HFFc6 (cell line): ENCODE results near the gene DENND1A. TPM values are rescaled to one million over a fixed set of nuclear protein-coding genes. Genes with fewer than 3 reads are reported as not detected.

Source experiments
- DNase-seq: peaks from one replicate; pipeline ENCODE4 v3.0.0-alpha.2; 2018
- H3K27ac Mint-ChIP-seq: 2 replicates; pipeline ENCODE4 v1.8.0; 2020; ENCODE audit warnings: mild to moderate bottlenecking, mixed read lengths
- H3K27me3 Mint-ChIP-seq: 2 replicates; pipeline ENCODE4 v1.8.0; 2021; ENCODE audit warnings: mild to moderate bottlenecking, moderate library complexity, mixed read lengths; ENCODE audit not compliant: insufficient read depth
- H3K36me3 Mint-ChIP-seq: 2 replicates; pipeline ENCODE4 v1.8.0; 2021; ENCODE audit warnings: low read depth, mixed read lengths
- H3K4me1 Mint-ChIP-seq: 2 replicates; pipeline ENCODE4 v1.8.0; 2020; ENCODE audit warnings: low read depth, mixed read lengths
- H3K4me3 Mint-ChIP-seq: 2 replicates; pipeline ENCODE4 v1.8.0; 2020; ENCODE audit warnings: mild to moderate bottlenecking, moderate library complexity, mixed read lengths
- H3K9me3 Mint-ChIP-seq: 2 replicates; pipeline ENCODE4 v1.8.0; 2020; ENCODE audit warnings: mild to moderate bottlenecking, mixed read lengths
- CTCF ChIP-seq: fragments of 200-600 bp; sonication (generic); IDR thresholded peaks from 2 replicates; pipeline ENCODE4 v1.5.0; 2021; ENCODE audit warnings: antibody characterized with exemption, mild to moderate bottlenecking
- total RNA-seq, 6 experiments: library from RNA; stranded (reverse); fragmentation: NEBNext Ultra II Directional; extraction: Animal tissue kit (Norgen Biotek cat#: 25700); gene quantifications; 2 replicates in 1 of 6; 3 replicates in 5 of 6; pipeline ENCODE4 v1.2.3, GENCODE V29; 2021

The DENND1A gene
- total RNA-seq, 6 experiments from 2014 or later: 25.4 to 38.3 (median 30.3) TPM

GRCh38 chr9:123460091-123460490 is 469.8 kb downstream of the DENND1A start:
- Mint-ChIP-seq H3K9me3 (no peaks in the 10 kb centered on the region), H3K27me3 (peaks cover 1% of the 10 kb centered on the region), H3K4me1 (no peaks in the 10 kb centered on the region), H3K36me3 (0 out of 2 replicates have a peak, but pooled peaks cover 5% of the 10 kb centered on the region), H3K4me3 (no peak overlapping the region), H3K27ac (no peak overlapping the region)
- no peak for DNase-seq
- TF ChIP-seq CTCF: no peak

GRCh38 chr9:123457583-123457982 is 472.3 kb downstream of the DENND1A start:
- Mint-ChIP-seq H3K27me3 (peaks cover 1% of the 10 kb centered on the region), H3K27ac (no peak overlapping the region), H3K9me3 (no peaks in the 10 kb centered on the region), H3K36me3 (peaks cover 5% of the 10 kb centered on the region; the same call in 1 of the 2 replicates), H3K4me3 (no peak overlapping the region), H3K4me1 (no peaks in the 10 kb centered on the region)
- no peak for TF ChIP-seq CTCF
- DNase-seq: no peak

- TF ChIP-seq CTCF: no peak
- peaks cover 5% of the 10 kb centered on the region; the same call in 1 of the 2 replicates for H3K36me3 Mint-ChIP-seq
- DNase-seq: no peak
- peaks cover under 1% of the 10 kb centered on the region for H3K27me3 Mint-ChIP-seq
- H3K4me1 Mint-ChIP-seq: no peaks in the 10 kb centered on the region
- no peak overlapping the region for H3K27ac Mint-ChIP-seq
- no peaks in the 10 kb centered on the region for H3K9me3 Mint-ChIP-seq
- no peak overlapping the region for H3K4me3 Mint-ChIP-seq
These were observed 473.9 kb downstream of the DENND1A start for GRCh38 chr9:123456011-123456410.

GRCh38 chr9:123455187-123455586 is 474.7 kb downstream of the DENND1A start:
- no peaks in the 10 kb centered on the region for H3K9me3 Mint-ChIP-seq
- no peak for DNase-seq
- no peaks in the 10 kb centered on the region for H3K4me1 Mint-ChIP-seq
- TF ChIP-seq CTCF: no peak
- no peak overlapping the region for H3K4me3 Mint-ChIP-seq
- H3K27ac Mint-ChIP-seq: no peak overlapping the region
- peaks cover 5% of the 10 kb centered on the region; the same call in 1 of the 2 replicates for H3K36me3 Mint-ChIP-seq
- peaks cover 1% of the 10 kb centered on the region for H3K27me3 Mint-ChIP-seq

- H3K27me3 Mint-ChIP-seq: peaks cover 1% of the 10 kb centered on the region
- peaks cover 5% of the 10 kb centered on the region; the same call in 1 of the 2 replicates for H3K36me3 Mint-ChIP-seq
- no peak overlapping the region for H3K4me3 Mint-ChIP-seq
- TF ChIP-seq CTCF: no peak
- no peaks in the 10 kb centered on the region for H3K4me1 Mint-ChIP-seq
- no peaks in the 10 kb centered on the region for H3K9me3 Mint-ChIP-seq
- DNase-seq: no peak
- H3K27ac Mint-ChIP-seq: no peak overlapping the region
These were observed 475.6 kb downstream of the DENND1A start for GRCh38 chr9:123454361-123454760.
